GM10266 (cell line): Measurements from ENCODE around the gene SFRP4.

Experiments used
- DNase-seq: peaks from one replicate; pipeline ENCODE4 v3.0.0; 2012; ENCODE audit errors: extremely low spot score
- CTCF ChIP-seq: IDR thresholded peaks from 2 replicates; pipeline ENCODE4 v1.5.1; 2012; ENCODE audit warnings: mild to moderate bottlenecking, low read depth; ENCODE audit not compliant: control insufficient read depth, insufficient read depth; ENCODE audit errors: missing control alignments

SFRP4 gene

GRCh38 chr7:37942934-37943610, 26.5 kb upstream of the SFRP4 start:
- no peak for TF ChIP-seq CTCF
- DNase-seq: no peak

GRCh38 chr7:37933018-37933566, 16.5 kb upstream of the SFRP4 start:
- no peak for TF ChIP-seq CTCF
- no peak for DNase-seq

- DNase-seq: no peak
- TF ChIP-seq CTCF: no peak
Measured at GRCh38 chr7:37932543-37932942, 15.9 kb upstream of the SFRP4 start.

GRCh38 chr7:37930226-37930948, 13.8 kb upstream of the SFRP4 start:
- DNase-seq: no peak
- TF ChIP-seq CTCF: no peak

- no peak for TF ChIP-seq CTCF
- no peak for DNase-seq
Measured at GRCh38 chr7:37928878-37929277, 12.3 kb upstream of the SFRP4 start.

GRCh38 chr7:37927773-37928444, 11.3 kb upstream of the SFRP4 start:
- no peak for TF ChIP-seq CTCF
- no peak for DNase-seq
